MG63 (cell line): ENCODE results near the gene ZNF827. TPM values are rescaled to one million over a fixed set of nuclear protein-coding genes. Genes with fewer than 3 reads are reported as not detected.

ENCODE experiments used
- DNase-seq: peaks from one replicate; pipeline ENCODE4 v3.0.0-alpha.2; 2020
- H3K27me3 ChIP-seq: fragments of 250-450 bp; sonication (Bioruptor Pico); 2 replicates; pipeline ENCODE4 v1.5.1; 2020; ENCODE audit warnings: mild to moderate bottlenecking, moderate library complexity
- H3K36me3 ChIP-seq: fragments of 250-450 bp; sonication (Bioruptor Pico); 2 replicates; pipeline ENCODE4 v1.5.1; 2020; ENCODE audit warnings: mild to moderate bottlenecking, moderate library complexity
- H3K4me3 ChIP-seq: fragments of 250-450 bp; sonication (Bioruptor Pico); 2 replicates; pipeline ENCODE4 v1.5.1; 2020; ENCODE audit warnings: mild to moderate bottlenecking, moderate library complexity
- H3K9me3 ChIP-seq: fragments of 250-450 bp; sonication (Bioruptor Pico); 2 replicates; pipeline ENCODE4 v1.5.1; 2020; ENCODE audit warnings: mild to moderate bottlenecking, moderate library complexity
- total RNA-seq: library from RNA; depleted of rRNA; stranded (reverse); fragments of >200 nt; shearing (Covaris generic); gene quantifications from 2 replicates; pipeline ENCODE4 v1.2.3, GENCODE V29; 2014; ENCODE audit warnings: low replicate concordance; rRNA removed

ZNF827 gene
- total RNA-seq, 1 experiment from 2014 or later: 0.86 TPM

- Histone ChIP-seq H3K4me3 (no peak overlapping the region), H3K27me3 (no peaks in the 10 kb centered on the region), H3K36me3 (no peaks in the 10 kb centered on the region), H3K9me3 (no peaks in the 10 kb centered on the region)
- DNase-seq: peak; percentile 15
These were observed 222.4 kb downstream of the ZNF827 start for GRCh38 chr4:145716200-145716599.

- Histone ChIP-seq H3K36me3 (no peaks in the 10 kb centered on the region), H3K27me3 (no peaks in the 10 kb centered on the region), H3K9me3 (no peaks in the 10 kb centered on the region), H3K4me3 (no peak overlapping the region)
- no peak for DNase-seq
These were observed 228.8 kb downstream of the ZNF827 start for GRCh38 chr4:145709843-145710242.

- no peak for DNase-seq
- no peaks in the 10 kb centered on the region for H3K27me3 ChIP-seq
- H3K36me3 ChIP-seq: no peaks in the 10 kb centered on the region
- H3K9me3 ChIP-seq: no peaks in the 10 kb centered on the region
- no peak overlapping the region for H3K4me3 ChIP-seq
These were observed 229.3 kb downstream of the ZNF827 start for GRCh38 chr4:145709336-145709735.

Other genes with a start within 250 kb of the ZNF827 start
- gene LSM6, start 236.9 kb upstream of the ZNF827 start, total RNA-seq: 32.4 and 63.0 TPM in 2 replicates